Esophagus muscularis mucosa (tissue), 4 donors: ENCODE data around the gene SMIM35. TPM values are rescaled to one million over a fixed set of nuclear protein-coding genes. Genes with fewer than 3 reads are reported as not detected.

Experiments
- DNase-seq: peaks from one replicate; pipeline ENCODE4 v3.0.0-alpha.2; 2017; ENCODE audit errors: extremely low spot score
- H3K27ac ChIP-seq, 4 donors: fragments of 200-600 bp; sonication (generic); replicated peaks in 1 of 4; 1 replicate in 3 of 4; 2 replicates in 1 of 4; pipeline ENCODE4 v1.5.1; 2016 to 2019; ENCODE audit warnings: mild to moderate bottlenecking in 1 of 4
- H3K27me3 ChIP-seq, 4 donors: fragments of 200-600 bp; sonication (generic); one replicate each; pipeline versions ENCODE4 v1.5.1 to v1.6.0; 2016 to 2019
- H3K36me3 ChIP-seq, 4 donors: fragments of 200-600 bp; sonication (generic); one replicate each; pipeline ENCODE4 v1.5.1; 2016 to 2019
- H3K4me1 ChIP-seq, 4 donors: fragments of 200-600 bp; sonication (generic); one replicate each; pipeline ENCODE4 v1.5.1; 2016 to 2019
- H3K4me3 ChIP-seq, 4 donors: fragments of 200-600 bp; sonication (generic); 1 replicate in 2 of 4; 2 replicates in 2 of 4; pipeline ENCODE4 v1.5.1; 2016 to 2019; ENCODE audit warnings: mild to moderate bottlenecking in 4 of 4, moderate library complexity in 1 of 4
- H3K9me3 ChIP-seq, 4 donors: fragments of 200-600 bp; sonication (generic); 1 replicate in 3 of 4; 2 replicates in 1 of 4; pipeline ENCODE4 v1.5.1; 2016 to 2019
- EP300 ChIP-seq: sonication (generic); formaldehyde crosslinking; IDR thresholded peaks from one replicate; pipeline ENCODE4 v1.6.1; 2017; ENCODE audit warnings: antibody characterized with exemption
- POLR2A ChIP-seq: fragments of 450-650 bp; IDR thresholded peaks from one replicate; pipeline ENCODE4 v1.6.1; 2017; ENCODE audit warnings: antibody characterized with exemption, moderate library complexity, mild to moderate bottlenecking, low read depth
- POLR2AphosphoS5 ChIP-seq, 2 donors: sonication (generic); formaldehyde crosslinking; IDR thresholded peaks; one replicate each; pipeline ENCODE4 v1.6.1; 2017; ENCODE audit warnings: antibody characterized with exemption in 2 of 2
- WGBS: methylation state at CpG from one replicate; pipeline ENCODE4 v1.1.5; 2018; 5-methylcytosine and 5-hydroxymethylcytosine counted together
- intact Hi-C: fragments of 100-400 bp; cut with DNase I; formaldehyde crosslinking; loops from one replicate; pipeline ENCODE4 v1.15.1; 2023
- total RNA-seq, 4 donors: library from RNA; depleted of rRNA; stranded (reverse); fragments of >200 nt; gene quantifications; one replicate each; pipeline versions ENCODE4 v1.1.0 to v1.2.1, GENCODE V29; 2016
- TF ChIP-seq, protein P1 (sequence below), 3 experiments: fragments of 200-600 bp in 2 of 3; fragments of 450-650 bp in 1 of 3; sonication (generic) in 2 of 3; IDR thresholded peaks; one replicate each; pipeline ENCODE4 v1.5.1; 2017 to 2019; ENCODE audit warnings: antibody characterized with exemption in 3 of 3, mild to moderate bottlenecking in 2 of 3, moderate library complexity in 1 of 3

The SMIM35 gene
- total RNA-seq, 4 donors from 2014 or later, result not detected

DNA sequence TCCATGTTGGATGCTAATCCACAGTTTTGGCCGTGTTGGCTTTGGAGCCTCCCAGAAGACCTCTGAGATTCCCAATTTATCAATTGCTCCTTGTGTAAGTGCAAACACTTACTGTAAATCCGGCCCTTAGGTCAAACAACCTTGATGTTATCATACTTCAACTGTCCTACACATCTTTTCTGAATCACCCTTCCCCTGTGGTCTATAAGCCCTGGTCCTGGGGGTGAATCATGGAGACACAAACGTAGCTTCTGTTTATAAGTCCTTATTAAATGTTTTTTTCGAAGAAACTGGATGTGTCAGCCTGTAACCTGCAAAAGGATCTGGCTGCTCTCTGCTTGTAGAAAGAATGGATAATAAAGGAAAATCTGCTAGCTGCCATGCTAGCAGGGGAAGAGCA, 102.3 kb downstream of the SMIM35 start:
- intact Hi-C loops, result no loop called here
- WGBS, result 62% methylated on average over 4 of the region's 4 CpGs
- DNase-seq, result no peak

DNA sequence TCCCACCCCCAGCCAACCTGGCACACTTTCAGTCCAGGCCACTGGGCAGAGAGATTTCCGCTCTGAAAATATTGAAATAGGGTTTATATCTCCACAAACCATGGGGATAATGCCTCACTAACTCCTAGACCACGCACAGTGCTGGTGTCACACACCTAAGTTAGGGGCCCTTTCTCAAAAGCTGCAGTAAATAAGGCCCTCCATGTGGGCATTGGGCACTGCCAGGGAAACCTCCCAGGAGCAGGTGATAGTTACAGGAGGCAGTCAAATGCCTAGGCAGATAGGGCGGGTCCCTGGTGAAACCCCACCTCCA, 103.6 kb downstream of the SMIM35 start:
- H3K9me3 ChIP-seq, result no peaks in the 10 kb centered on the region
- H3K4me3 ChIP-seq, result no peak overlapping the region
- DNase-seq, result no peak
- intact Hi-C loops, result no loop called here
- TF ChIP-seq POLR2A, result no peak
- no peak for TF ChIP-seq POLR2AphosphoS5 (IDR thresholded peaks at IDR 0.05)
- TF ChIP-seq, protein P1, sequence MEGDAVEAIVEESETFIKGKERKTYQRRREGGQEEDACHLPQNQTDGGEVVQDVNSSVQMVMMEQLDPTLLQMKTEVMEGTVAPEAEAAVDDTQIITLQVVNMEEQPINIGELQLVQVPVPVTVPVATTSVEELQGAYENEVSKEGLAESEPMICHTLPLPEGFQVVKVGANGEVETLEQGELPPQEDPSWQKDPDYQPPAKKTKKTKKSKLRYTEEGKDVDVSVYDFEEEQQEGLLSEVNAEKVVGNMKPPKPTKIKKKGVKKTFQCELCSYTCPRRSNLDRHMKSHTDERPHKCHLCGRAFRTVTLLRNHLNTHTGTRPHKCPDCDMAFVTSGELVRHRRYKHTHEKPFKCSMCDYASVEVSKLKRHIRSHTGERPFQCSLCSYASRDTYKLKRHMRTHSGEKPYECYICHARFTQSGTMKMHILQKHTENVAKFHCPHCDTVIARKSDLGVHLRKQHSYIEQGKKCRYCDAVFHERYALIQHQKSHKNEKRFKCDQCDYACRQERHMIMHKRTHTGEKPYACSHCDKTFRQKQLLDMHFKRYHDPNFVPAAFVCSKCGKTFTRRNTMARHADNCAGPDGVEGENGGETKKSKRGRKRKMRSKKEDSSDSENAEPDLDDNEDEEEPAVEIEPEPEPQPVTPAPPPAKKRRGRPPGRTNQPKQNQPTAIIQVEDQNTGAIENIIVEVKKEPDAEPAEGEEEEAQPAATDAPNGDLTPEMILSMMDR (IDR thresholded peaks at IDR 0.05), result no peak
- no peak for TF ChIP-seq EP300
- H3K27ac ChIP-seq, result no peak overlapping the region
- peaks cover 13 to 16% (median 15%) of the 10 kb centered on the region in 4 donors for H3K4me1 ChIP-seq
- peaks cover 0 to 27% (median 2%) of the 10 kb centered on the region in 4 donors for H3K27me3 ChIP-seq
- no peaks in the 10 kb centered on the region for H3K36me3 ChIP-seq
- WGBS, result 85% methylated on average over 3 of the region's 3 CpGs

More for the DNA sequence above, 102.3 kb downstream of the SMIM35 start:
- TF ChIP-seq EP300 (no peak), POLR2AphosphoS5 (IDR thresholded peaks at IDR 0.05) (no peak)
- Histone ChIP-seq H3K4me1 (peaks cover 6 to 16% (median 14%) of the 10 kb centered on the region in 4 donors), H3K27me3 (peaks cover 0 to 17% (median 2%) of the 10 kb centered on the region in 4 donors), H3K36me3 (no peaks in the 10 kb centered on the region), H3K4me3 (no peak overlapping the region), H3K27ac (no peak overlapping the region), H3K9me3 (no peaks in the 10 kb centered on the region)

DNA sequence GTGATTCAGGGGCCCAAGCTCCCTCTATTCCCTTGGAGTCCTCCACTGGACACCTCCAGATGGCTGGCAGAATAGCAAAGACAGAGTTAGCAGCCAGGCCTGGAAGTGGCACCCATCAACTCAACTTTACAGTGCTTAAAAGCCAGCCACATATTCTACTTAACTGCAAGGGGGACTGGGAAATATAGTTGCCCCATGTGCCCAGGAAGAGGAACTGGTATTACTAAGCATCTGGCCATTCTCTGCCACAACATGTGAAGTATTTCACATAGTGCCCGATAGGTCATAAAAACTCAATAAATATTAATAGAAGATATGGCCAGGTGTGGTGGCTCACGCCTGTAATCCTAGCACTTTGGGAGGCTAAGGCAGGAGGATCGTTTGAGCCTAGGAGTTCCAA, 106.0 kb downstream of the SMIM35 start:
- WGBS, result 91% methylated on average over 3 of the region's 3 CpGs
- peaks cover 0 to 19% (median 2%) of the 10 kb centered on the region in 4 donors for H3K27me3 ChIP-seq
- TF ChIP-seq, protein P1 (IDR thresholded peaks at IDR 0.05), result no peak
- TF ChIP-seq POLR2A, result no peak
- no peak for TF ChIP-seq POLR2AphosphoS5 (IDR thresholded peaks at IDR 0.05)
- TF ChIP-seq EP300, result no peak
- intact Hi-C loops, result no loop called here
- no peaks in the 10 kb centered on the region for H3K9me3 ChIP-seq
- H3K4me3 ChIP-seq, result no peak overlapping the region
- H3K36me3 ChIP-seq, result no peaks in the 10 kb centered on the region
- peaks cover 0 to 10% (median 3%) of the 10 kb centered on the region in 4 donors for H3K4me1 ChIP-seq
- peak; percentile 81 for DNase-seq
- H3K27ac ChIP-seq, result no peak overlapping the region

DNA sequence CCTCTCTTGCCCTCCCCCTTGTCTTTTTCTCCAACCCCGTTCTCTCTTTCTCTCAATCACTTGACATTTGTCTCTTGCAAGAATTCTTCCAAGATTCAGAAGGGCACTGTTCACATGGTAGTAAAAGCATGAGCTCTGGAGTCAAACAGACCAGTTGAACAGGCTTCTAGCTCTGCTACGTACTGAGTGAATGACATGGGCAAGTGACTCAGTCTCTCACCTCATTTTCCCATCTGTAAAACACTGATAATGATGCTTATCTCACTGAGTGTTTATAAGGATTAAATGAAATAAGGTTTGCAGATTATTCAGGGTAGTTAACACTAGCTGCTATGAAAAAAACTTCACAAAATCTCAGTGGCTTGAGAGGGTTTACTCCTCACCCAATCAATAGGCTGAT, 106.5 kb downstream of the SMIM35 start:
- Histone ChIP-seq H3K9me3 (no peaks in the 10 kb centered on the region), H3K4me1 (peaks cover 0 to 10% (median 0%) of the 10 kb centered on the region in 4 donors), H3K27ac (no peak overlapping the region), H3K4me3 (no peak overlapping the region), H3K27me3 (peaks cover 0 to 19% (median 2%) of the 10 kb centered on the region in 4 donors), H3K36me3 (no peaks in the 10 kb centered on the region)
- 26% methylated on average over 2 of the region's 2 CpGs for WGBS
- intact Hi-C loops, result no loop called here
- TF ChIP-seq EP300 (no peak), POLR2A (no peak), POLR2AphosphoS5 (IDR thresholded peaks at IDR 0.05) (no peak)
- TF ChIP-seq, protein P1 (IDR thresholded peaks at IDR 0.05), result no peak
- DNase-seq, result no peak

DNA sequence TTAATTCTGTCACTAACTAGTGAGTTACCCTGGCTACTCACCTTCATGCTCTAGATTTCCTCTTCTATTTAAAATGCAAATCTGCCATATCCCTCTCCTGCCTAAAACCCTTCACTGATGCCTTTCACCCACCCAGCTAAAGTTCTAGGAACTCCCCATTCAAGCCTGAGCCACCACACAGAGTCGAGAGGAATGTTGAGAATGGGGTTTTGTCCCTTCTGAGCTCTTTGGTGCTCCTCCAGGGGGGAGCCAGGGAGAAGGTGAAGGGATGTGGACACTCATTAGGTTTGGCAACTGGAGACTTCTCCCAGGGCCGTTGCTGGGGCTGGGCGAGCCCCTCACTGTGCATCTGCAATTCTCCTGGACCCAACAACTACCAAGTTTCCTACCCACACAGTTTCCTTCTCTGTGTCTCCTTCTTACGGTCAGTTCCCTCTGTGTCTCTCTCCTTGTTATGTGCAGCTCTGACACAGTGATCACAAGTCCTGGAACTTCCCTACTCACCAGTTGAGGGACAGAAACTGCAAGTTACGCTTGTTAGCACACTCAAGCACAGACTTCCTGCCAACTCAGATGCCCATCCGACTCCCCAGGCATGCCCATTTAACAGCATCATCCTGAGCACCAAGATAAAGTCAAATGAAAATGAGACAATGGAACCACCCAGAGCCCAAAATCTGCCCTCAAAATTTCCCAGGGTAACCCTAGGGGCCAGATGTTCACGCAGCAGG, 107.1 kb downstream of the SMIM35 start:
- whole genome bisulfite sequencing, result 64% methylated on average over 7 of the region's 7 CpGs
- Histone ChIP-seq H3K4me3 (no peak overlapping the region), H3K27me3 (peaks cover 0 to 19% (median 2%) of the 10 kb centered on the region in 4 donors), H3K27ac (peak overlapping the region in 1 of 4 donors; percentile 43), H3K36me3 (no peaks in the 10 kb centered on the region), H3K4me1 (peaks cover 0 to 10% (median 0%) of the 10 kb centered on the region in 4 donors), H3K9me3 (no peaks in the 10 kb centered on the region)
- intact Hi-C loops, result no loop called here
- DNase-seq, result peak; percentile 91
- TF ChIP-seq, protein P1 (IDR thresholded peaks at IDR 0.05), result no peak
- TF ChIP-seq POLR2AphosphoS5 (IDR thresholded peaks at IDR 0.05) (peak in 1 of 2 donors; percentile 49), POLR2A (no peak), EP300 (no peak)
